ENCODE results near the gene USP31. TPM values are rescaled to one million over a fixed set of nuclear protein-coding genes. Genes with fewer than 3 reads are reported as not detected.

Gene USP31
- total RNA-seq: 5.7 and 6.4 TPM in 2 replicates
- polyA plus RNA-seq: 2.1 and 3.3 TPM in 2 replicates

- no peaks in the 10 kb centered on the region for H3K36me3 ChIP-seq (replicated peaks; ENCODE audit: insufficient read depth, low read depth)
- H3K27ac ChIP-seq: no peak within 1 kb of the TSS
- H3K4me1 ChIP-seq (ENCODE audit: insufficient read depth): peaks cover 6% of the 10 kb centered on the region
- WGBS (ENCODE audit: low lambda C conversion rate, missing lambda C conversion rate): 2% methylated on average over 63 of the region's 75 CpGs
- peak; percentile 98 for DNase-seq (ENCODE audit: low spot score)
- H3K9me3 ChIP-seq (ENCODE audit: low read depth): no peaks in the 10 kb centered on the region
- peaks cover 34% of the 10 kb centered on the region for H3K79me2 ChIP-seq
- H3K27me3 ChIP-seq: no peaks in the 10 kb centered on the region
- H3K4me3 ChIP-seq: peak within 1 kb of the TSS; percentile 72
- peaks cover 6% of the 10 kb centered on the region for H4K20me1 ChIP-seq (ENCODE audit: insufficient read depth, poor library complexity, severe bottlenecking)
- peak within 1 kb of the TSS; percentile 83 for H2AFZ ChIP-seq
- H3K9me2 ChIP-seq (replicated peaks; ENCODE audit: insufficient read depth): no peaks in the 10 kb centered on the region
- no peak for TF ChIP-seq EZH2 (IDR thresholded peaks at IDR 0.05; ENCODE audit: borderline replicate concordance)
- TF ChIP-seq EZH2phosphoT487 (IDR thresholded peaks at IDR 0.05; ENCODE audit: low read depth, severe bottlenecking, unreplicated experiment): no peak
- TF ChIP-seq CTCF (IDR thresholded peaks at IDR 0.05; ENCODE audit: poor library complexity): no peak
- peak within 1 kb of the TSS; percentile 100 for H3K4me2 ChIP-seq
Observed at GRCh38 chr16:23149267-23149992, at the start of gene USP31. Gene USP31, minus strand, starts transcription at chr16:23149452. Its CDS starts 182 bp downstream, at chr16:23149270.

GRCh38 chr16:23196539-23196938 lies 47.3 kb upstream of the USP31 start:
- no peaks in the 10 kb centered on the region for H3K4me1 ChIP-seq (ENCODE audit: insufficient read depth)
- no peak for DNase-seq (ENCODE audit: low spot score)
- no peaks in the 10 kb centered on the region for H3K36me3 ChIP-seq (replicated peaks; ENCODE audit: insufficient read depth, low read depth)
- TF ChIP-seq EZH2phosphoT487 (IDR thresholded peaks at IDR 0.05; ENCODE audit: low read depth, severe bottlenecking, unreplicated experiment): no peak
- no peak for TF ChIP-seq CTCF (IDR thresholded peaks at IDR 0.05; ENCODE audit: poor library complexity)
- TF ChIP-seq EZH2 (IDR thresholded peaks at IDR 0.05; ENCODE audit: borderline replicate concordance): no peak
- H2AFZ ChIP-seq: no peak overlapping the region
- H3K79me2 ChIP-seq: no peaks in the 10 kb centered on the region
- no peak overlapping the region for H3K4me3 ChIP-seq
- peaks cover 52% of the 10 kb centered on the region for H3K27me3 ChIP-seq
- H3K27ac ChIP-seq: no peak overlapping the region
- no peaks in the 10 kb centered on the region for H3K9me2 ChIP-seq (replicated peaks; ENCODE audit: insufficient read depth)
- H4K20me1 ChIP-seq (ENCODE audit: insufficient read depth, poor library complexity, severe bottlenecking): no peaks in the 10 kb centered on the region
- H3K9me3 ChIP-seq (ENCODE audit: low read depth): no peaks in the 10 kb centered on the region
- no peak overlapping the region for H3K4me2 ChIP-seq
- WGBS (ENCODE audit: low lambda C conversion rate, missing lambda C conversion rate): 24% methylated on average over 5 of the region's 5 CpGs

GRCh38 chr16:23195366-23195978 lies 46.2 kb upstream of the USP31 start:
- Histone ChIP-seq H3K79me2 (no peaks in the 10 kb centered on the region), H3K4me3 (no peak overlapping the region), H4K20me1 (ENCODE audit: insufficient read depth, poor library complexity, severe bottlenecking) (no peaks in the 10 kb centered on the region), H2AFZ (no peak overlapping the region), H3K36me3 (replicated peaks; ENCODE audit: insufficient read depth, low read depth) (no peaks in the 10 kb centered on the region), H3K27ac (no peak overlapping the region), H3K4me1 (ENCODE audit: insufficient read depth) (no peaks in the 10 kb centered on the region), H3K9me2 (replicated peaks; ENCODE audit: insufficient read depth) (no peaks in the 10 kb centered on the region), H3K9me3 (ENCODE audit: low read depth) (no peaks in the 10 kb centered on the region), H3K4me2 (no peak overlapping the region), H3K27me3 (peaks cover 44% of the 10 kb centered on the region)
- DNase-seq (ENCODE audit: low spot score): no peak
- WGBS (ENCODE audit: low lambda C conversion rate, missing lambda C conversion rate): 66% methylated on average over 3 of the region's 3 CpGs
- TF ChIP-seq EZH2 (IDR thresholded peaks at IDR 0.05; ENCODE audit: borderline replicate concordance) (no peak), CTCF (IDR thresholded peaks at IDR 0.05; ENCODE audit: poor library complexity) (no peak), EZH2phosphoT487 (IDR thresholded peaks at IDR 0.05; ENCODE audit: low read depth, severe bottlenecking, unreplicated experiment) (no peak)

Measured in hepatocyte (in vitro differentiated cells).